Immature natural killer cell (primary cell): Measurements from ENCODE around the gene NUTM2F. TPM values are rescaled to one million over a fixed set of nuclear protein-coding genes. Genes with fewer than 3 reads are reported as not detected.
"Not testable (repeated sequence)": the region's sequence is repeated elsewhere in the genome, so short reads cannot be mapped to it uniquely, and the experiment has no call there.

Source experiments
- DNase-seq, 3 donors: peaks; one replicate each; pipeline ENCODE4 v3.0.0; 2022; ENCODE audit warnings: mixed read lengths in 1 of 3
- H3K27ac Mint-ChIP-seq, 6 donors: one replicate each; pipeline ENCODE4 v1.8.0; 2020; ENCODE audit warnings: mixed read lengths in 6 of 6, mild to moderate bottlenecking in 5 of 6, inconsistent platforms in 4 of 6, moderate library complexity in 3 of 6
- H3K27me3 Mint-ChIP-seq, 3 donors: one replicate each; pipeline ENCODE4 v1.8.0; 2020 to 2021; ENCODE audit warnings: low read depth in 3 of 3, mild to moderate bottlenecking in 3 of 3, mixed read lengths in 3 of 3, moderate library complexity in 3 of 3, inconsistent platforms in 1 of 3
- H3K36me3 Mint-ChIP-seq, 3 donors: one replicate each; pipeline ENCODE4 v1.8.0; 2020; ENCODE audit warnings: mixed read lengths in 3 of 3, inconsistent platforms in 2 of 3, mild to moderate bottlenecking in 2 of 3
- H3K4me1 Mint-ChIP-seq, 2 donors: one replicate each; pipeline ENCODE4 v1.8.0; 2020; ENCODE audit warnings: inconsistent platforms in 2 of 2, mild to moderate bottlenecking in 2 of 2, mixed read lengths in 2 of 2, moderate library complexity in 1 of 2
- H3K4me3 Mint-ChIP-seq, 5 donors: one replicate each; pipeline ENCODE4 v1.8.0; 2020; ENCODE audit warnings: mild to moderate bottlenecking in 5 of 5, mixed read lengths in 5 of 5, inconsistent platforms in 3 of 5, moderate library complexity in 3 of 5
- H3K9me3 Mint-ChIP-seq, 6 donors: one replicate each; pipeline ENCODE4 v1.8.0; 2020; ENCODE audit warnings: mild to moderate bottlenecking in 6 of 6, mixed read lengths in 6 of 6, inconsistent platforms in 4 of 6, moderate library complexity in 3 of 6
- polyA plus RNA-seq, 3 donors: library from polyadenylated mRNA; unstranded; fragments of 300-500 nt; fragmentation: Illumina TruSeq; gene quantifications; one replicate each; pipeline ENCODE4 v1.2.3, GENCODE V29; 2021

Gene NUTM2F
- polyA plus RNA-seq, 3 donors from 2014 or later: not detected

- H3K4me3 Mint-ChIP-seq: no peak overlapping the region
- peaks cover 0 to 2% (median 0%) of the 10 kb centered on the region in 6 donors for H3K9me3 Mint-ChIP-seq
- H3K27me3 Mint-ChIP-seq: no peaks in the 10 kb centered on the region
- H3K36me3 Mint-ChIP-seq: peaks cover 29 to 56% (median 35%) of the 10 kb centered on the region in 3 donors
- H3K27ac Mint-ChIP-seq: no peak overlapping the region
- peaks cover 0 to 1% of the 10 kb centered on the region in 2 donors for H3K4me1 Mint-ChIP-seq
- DNase-seq: no peak
Observed at GRCh38 chr9:94289691-94290090, 38.8 kb downstream of the NUTM2F start.

GRCh38 chr9:94287877-94288513, 40.4 kb downstream of the NUTM2F start:
- no peak overlapping the region for H3K27ac Mint-ChIP-seq
- H3K36me3 Mint-ChIP-seq: peaks cover 24 to 47% (median 28%) of the 10 kb centered on the region in 3 donors
- H3K4me1 Mint-ChIP-seq: peaks cover 0 to 1% of the 10 kb centered on the region in 2 donors
- DNase-seq: no peak
- H3K9me3 Mint-ChIP-seq: peaks cover 0 to 2% (median 0%) of the 10 kb centered on the region in 6 donors
- H3K27me3 Mint-ChIP-seq: no peaks in the 10 kb centered on the region
- H3K4me3 Mint-ChIP-seq: no peak overlapping the region

- H3K27ac Mint-ChIP-seq: peak overlapping the region in 1 of 6 donors; percentile 63
- no peaks in the 10 kb centered on the region for H3K27me3 Mint-ChIP-seq
- no peaks in the 10 kb centered on the region for H3K4me1 Mint-ChIP-seq
- DNase-seq: no peak
- H3K4me3 Mint-ChIP-seq: no peak overlapping the region
- peaks cover 33 to 54% (median 34%) of the 10 kb centered on the region in 3 donors for H3K36me3 Mint-ChIP-seq
- H3K9me3 Mint-ChIP-seq: peaks cover 0 to under 1% (median 0%) of the 10 kb centered on the region in 6 donors
Observed at GRCh38 chr9:94286116-94286515, 42.3 kb downstream of the NUTM2F start.

GRCh38 chr9:94281101-94281500, 47.3 kb downstream of the NUTM2F start:
- Mint-ChIP-seq H3K36me3 (peaks cover 50 to 67% (median 59%) of the 10 kb centered on the region in 3 donors), H3K4me1 (peaks cover 3 to 9% of the 10 kb centered on the region in 2 donors), H3K4me3 (no peak overlapping the region), H3K9me3 (peaks cover 0 to 17% (median 0%) of the 10 kb centered on the region in 6 donors), H3K27ac (no peak overlapping the region), H3K27me3 (no peaks in the 10 kb centered on the region)
- DNase-seq: no peak

GRCh38 chr9:94280409-94280989, 47.9 kb downstream of the NUTM2F start:
- no peak overlapping the region for H3K27ac Mint-ChIP-seq
- H3K27me3 Mint-ChIP-seq: no peaks in the 10 kb centered on the region
- peaks cover 3 to 12% of the 10 kb centered on the region in 2 donors for H3K4me1 Mint-ChIP-seq
- H3K4me3 Mint-ChIP-seq: no peak overlapping the region
- DNase-seq: no peak
- peaks cover 0 to 17% (median 0%) of the 10 kb centered on the region in 6 donors for H3K9me3 Mint-ChIP-seq
- peaks cover 49 to 66% (median 57%) of the 10 kb centered on the region in 3 donors for H3K36me3 Mint-ChIP-seq

GRCh38 chr9:94277885-94278536, 50.4 kb downstream of the NUTM2F start:
- Mint-ChIP-seq H3K27ac (no peak overlapping the region), H3K9me3 (peaks cover 0 to 17% (median 0%) of the 10 kb centered on the region in 6 donors), H3K36me3 (peaks cover 45 to 66% (median 53%) of the 10 kb centered on the region in 3 donors), H3K4me3 (no peak overlapping the region), H3K4me1 (peaks cover 13 to 29% of the 10 kb centered on the region in 2 donors), H3K27me3 (peaks cover 0 to 2% (median 0%) of the 10 kb centered on the region in 3 donors)
- no peak for DNase-seq

GRCh38 chr9:94277029-94277428, 51.4 kb downstream of the NUTM2F start:
- Mint-ChIP-seq H3K4me1 (peaks cover 20 to 39% of the 10 kb centered on the region in 2 donors), H3K9me3 (peaks cover 0 to 17% (median 0%) of the 10 kb centered on the region in 6 donors), H3K36me3 (peaks cover 40 to 57% (median 49%) of the 10 kb centered on the region in 3 donors)
- H3K27ac Mint-ChIP-seq, H3K27me3 Mint-ChIP-seq, DNase-seq, H3K4me3 Mint-ChIP-seq: not testable (repeated sequence)

GRCh38 chr9:94270009-94270408, 58.4 kb downstream of the NUTM2F start:
- peaks cover 0 to 2% (median 2%) of the 10 kb centered on the region in 3 donors for H3K27me3 Mint-ChIP-seq
- no peak for DNase-seq
- peak overlapping the region in 2 of 6 donors; percentile 32 to 36 for H3K27ac Mint-ChIP-seq
- H3K4me3 Mint-ChIP-seq: no peak overlapping the region
- peaks cover 17 to 32% of the 10 kb centered on the region in 2 donors for H3K4me1 Mint-ChIP-seq
- peaks cover 3 to 17% (median 7%) of the 10 kb centered on the region in 3 donors for H3K36me3 Mint-ChIP-seq
- no peaks in the 10 kb centered on the region for H3K9me3 Mint-ChIP-seq

- no peak overlapping the region for H3K4me3 Mint-ChIP-seq
- peaks cover 3 to 17% (median 9%) of the 10 kb centered on the region in 3 donors for H3K36me3 Mint-ChIP-seq
- DNase-seq: no peak
- H3K4me1 Mint-ChIP-seq: peaks cover 13 to 31% of the 10 kb centered on the region in 2 donors
- no peak overlapping the region for H3K27ac Mint-ChIP-seq
- H3K9me3 Mint-ChIP-seq: no peaks in the 10 kb centered on the region
- H3K27me3 Mint-ChIP-seq: peaks cover 0 to 2% (median 0%) of the 10 kb centered on the region in 3 donors
Observed at GRCh38 chr9:94269264-94269663, 59.2 kb downstream of the NUTM2F start.

Other genes with a start within 250 kb of the NUTM2F start
- under 1 TPM; 0.30 to 0.99 (median 0.95) TPM for gene PTPDC1, start 244.2 kb downstream of the NUTM2F start, polyA plus RNA-seq
- 1 to 10 TPM in 1 of 3 donors, under 1 TPM in 2; 0.48 to 3.7 (median 0.68) TPM for gene ZNF169, start 69.3 kb downstream of the NUTM2F start, polyA plus RNA-seq
- gene PCAT7, start 226.4 kb upstream of the NUTM2F start, polyA plus RNA-seq: not detected